ENCODE measurements around the gene PDE8A. TPM values are rescaled to one million over a fixed set of nuclear protein-coding genes. Genes with fewer than 3 reads are reported as not detected.
"Not testable (repeated sequence)": the region's sequence is repeated elsewhere in the genome, so short reads cannot be mapped to it uniquely, and the experiment has no call there.

Gene PDE8A
- total RNA-seq, 1 donor from 2014 or later, result 8.6 TPM

DNA sequence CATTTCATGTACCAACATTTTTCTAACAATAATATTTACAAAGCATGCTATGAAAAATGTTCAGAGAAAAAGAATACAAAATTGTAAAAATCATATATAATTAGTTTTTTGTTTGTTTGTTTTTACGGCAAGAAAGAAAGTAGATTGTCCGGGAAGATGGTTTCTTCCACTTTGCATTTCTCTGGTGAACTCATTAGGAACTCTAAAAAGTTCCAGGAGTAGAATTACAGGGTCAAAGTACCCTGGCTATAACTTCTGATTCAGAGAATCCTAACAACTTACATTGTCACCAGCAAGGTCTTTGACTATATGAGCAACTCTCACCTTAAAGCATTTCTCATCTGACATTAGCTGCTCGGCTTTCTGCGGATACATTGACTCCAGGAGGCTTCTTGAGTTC is 196.7 kb downstream of the PDE8A start:
- Mint-ChIP-seq H3K4me3 (no peak overlapping the region), H3K36me3 (ENCODE audit: low read depth) (no peaks in the 10 kb centered on the region), H3K27ac (ENCODE audit: unreplicated experiment) (no peak overlapping the region), H3K4me1 (peaks cover 5% of the 10 kb centered on the region), H3K9me3 (no peaks in the 10 kb centered on the region), H3K27me3 (ENCODE audit: low read depth) (no peaks in the 10 kb centered on the region)
- no peak for DNase-seq (ENCODE audit: low read depth, low spot score)
- TF ChIP-seq, protein P1, sequence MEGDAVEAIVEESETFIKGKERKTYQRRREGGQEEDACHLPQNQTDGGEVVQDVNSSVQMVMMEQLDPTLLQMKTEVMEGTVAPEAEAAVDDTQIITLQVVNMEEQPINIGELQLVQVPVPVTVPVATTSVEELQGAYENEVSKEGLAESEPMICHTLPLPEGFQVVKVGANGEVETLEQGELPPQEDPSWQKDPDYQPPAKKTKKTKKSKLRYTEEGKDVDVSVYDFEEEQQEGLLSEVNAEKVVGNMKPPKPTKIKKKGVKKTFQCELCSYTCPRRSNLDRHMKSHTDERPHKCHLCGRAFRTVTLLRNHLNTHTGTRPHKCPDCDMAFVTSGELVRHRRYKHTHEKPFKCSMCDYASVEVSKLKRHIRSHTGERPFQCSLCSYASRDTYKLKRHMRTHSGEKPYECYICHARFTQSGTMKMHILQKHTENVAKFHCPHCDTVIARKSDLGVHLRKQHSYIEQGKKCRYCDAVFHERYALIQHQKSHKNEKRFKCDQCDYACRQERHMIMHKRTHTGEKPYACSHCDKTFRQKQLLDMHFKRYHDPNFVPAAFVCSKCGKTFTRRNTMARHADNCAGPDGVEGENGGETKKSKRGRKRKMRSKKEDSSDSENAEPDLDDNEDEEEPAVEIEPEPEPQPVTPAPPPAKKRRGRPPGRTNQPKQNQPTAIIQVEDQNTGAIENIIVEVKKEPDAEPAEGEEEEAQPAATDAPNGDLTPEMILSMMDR (conservative IDR thresholded peaks at IDR 0.05), result no peak

DNA sequence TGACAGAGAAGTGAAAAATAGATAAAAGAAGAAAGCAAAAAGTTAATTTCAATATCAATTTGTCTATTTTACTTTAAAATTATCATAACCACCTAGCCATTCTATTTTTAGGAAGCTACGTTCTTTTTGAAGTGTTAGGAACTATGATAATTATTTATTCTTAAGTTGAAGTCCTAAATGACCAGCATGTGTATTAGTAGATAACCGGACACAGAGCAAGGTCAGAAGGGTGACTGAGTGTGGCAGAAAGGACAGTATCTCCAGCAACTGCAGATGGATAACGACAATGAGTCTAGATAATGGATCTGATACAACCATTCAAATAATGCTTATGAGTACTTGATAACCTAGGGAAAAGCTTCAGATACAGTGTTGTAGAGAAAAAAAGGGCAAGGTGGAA is 198.0 kb downstream of the PDE8A start:
- H3K27ac Mint-ChIP-seq (ENCODE audit: unreplicated experiment), result no peak overlapping the region
- TF ChIP-seq, protein P1 (conservative IDR thresholded peaks at IDR 0.05), result no peak
- no peaks in the 10 kb centered on the region for H3K9me3 Mint-ChIP-seq
- H3K36me3 Mint-ChIP-seq (ENCODE audit: low read depth), result no peaks in the 10 kb centered on the region
- no peak overlapping the region for H3K4me3 Mint-ChIP-seq
- DNase-seq (ENCODE audit: low read depth, low spot score), result no peak
- no peaks in the 10 kb centered on the region for H3K27me3 Mint-ChIP-seq (ENCODE audit: low read depth)
- H3K4me1 Mint-ChIP-seq, result peaks cover 5% of the 10 kb centered on the region

DNA sequence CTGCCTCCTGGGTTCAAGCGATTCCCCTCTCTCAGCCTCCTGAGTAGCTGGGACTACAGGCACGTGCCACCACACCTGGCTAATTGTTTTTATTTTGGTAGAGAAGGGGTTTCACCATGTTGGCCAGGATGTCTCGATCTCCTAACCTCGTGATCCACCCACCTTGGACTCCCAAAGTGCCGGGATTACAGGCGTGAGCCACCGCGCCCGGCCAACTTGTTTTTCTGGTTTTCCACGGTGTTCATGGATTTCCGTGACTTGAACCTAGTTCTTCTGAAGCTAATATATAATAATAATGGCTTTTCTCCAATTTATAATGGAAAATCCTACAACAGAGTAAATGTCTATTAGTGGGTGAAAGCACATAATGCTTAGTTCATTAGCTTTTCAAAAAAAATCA is 203.7 kb downstream of the PDE8A start:
- H3K9me3 Mint-ChIP-seq; H3K27me3 Mint-ChIP-seq (ENCODE audit: low read depth); DNase-seq (ENCODE audit: low read depth, low spot score); H3K36me3 Mint-ChIP-seq (ENCODE audit: low read depth); H3K27ac Mint-ChIP-seq (ENCODE audit: unreplicated experiment); H3K4me3 Mint-ChIP-seq; H3K4me1 Mint-ChIP-seq: not testable (repeated sequence)

DNA sequence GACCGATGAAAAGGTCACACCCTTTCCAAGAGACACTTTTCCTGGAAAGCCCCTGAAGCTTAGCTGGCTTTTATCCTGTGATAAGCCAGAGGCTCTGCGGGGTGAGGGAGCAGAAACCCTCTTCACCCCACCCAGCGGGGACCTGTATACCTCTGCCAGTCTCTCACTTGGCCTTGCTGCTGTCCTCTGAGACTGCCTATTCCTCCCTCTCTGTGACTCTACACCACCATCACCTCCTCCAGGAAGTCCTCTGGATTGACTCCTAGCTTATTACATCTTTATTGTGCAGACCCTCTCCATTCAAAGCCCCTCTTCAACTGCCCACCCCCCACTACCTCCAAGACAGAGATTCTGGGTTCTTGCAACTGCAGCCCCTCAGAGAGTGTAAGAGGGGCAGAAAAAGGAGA is 206.5 kb downstream of the PDE8A start:
- not testable (repeated sequence) for H3K36me3 Mint-ChIP-seq (ENCODE audit: low read depth); H3K9me3 Mint-ChIP-seq; H3K4me1 Mint-ChIP-seq; H3K4me3 Mint-ChIP-seq; H3K27me3 Mint-ChIP-seq (ENCODE audit: low read depth); DNase-seq (ENCODE audit: low read depth, low spot score)
- H3K27ac Mint-ChIP-seq (ENCODE audit: unreplicated experiment), result peak overlapping the region; percentile 19

Other genes with a start within 250 kb of the PDE8A start
- 34.7 and 35.7 TPM in 2 replicates for gene ZNF592, start 233.3 kb upstream of the PDE8A start, total RNA-seq
- 3.3 and 4.4 TPM in 2 replicates for gene ALPK3, start 164.5 kb upstream of the PDE8A start, total RNA-seq
- gene SLC28A1, start 97.2 kb upstream of the PDE8A start, total RNA-seq, result not detected in 2 replicates